ENCODE measurements around the gene TRPT1. TPM values are rescaled to one million over a fixed set of nuclear protein-coding genes. Genes with fewer than 3 reads are reported as not detected.

TRPT1 gene
- total RNA-seq, 1 donor from 2014 or later = 42.2 TPM

- H3K9me3 Mint-ChIP-seq (ENCODE audit: low read depth) = peaks cover 4% of the 10 kb centered on the region
- no peak overlapping the region for H3K27ac Mint-ChIP-seq (ENCODE audit: unreplicated experiment)
- no peak for DNase-seq (ENCODE audit: low spot score)
- no peaks in the 10 kb centered on the region for H3K36me3 Mint-ChIP-seq (ENCODE audit: low read depth)
- H3K4me3 Mint-ChIP-seq (ENCODE audit: unreplicated experiment) = no peak overlapping the region
- no peaks in the 10 kb centered on the region for H3K27me3 Mint-ChIP-seq (ENCODE audit: low read depth)
- TF ChIP-seq, protein P1, sequence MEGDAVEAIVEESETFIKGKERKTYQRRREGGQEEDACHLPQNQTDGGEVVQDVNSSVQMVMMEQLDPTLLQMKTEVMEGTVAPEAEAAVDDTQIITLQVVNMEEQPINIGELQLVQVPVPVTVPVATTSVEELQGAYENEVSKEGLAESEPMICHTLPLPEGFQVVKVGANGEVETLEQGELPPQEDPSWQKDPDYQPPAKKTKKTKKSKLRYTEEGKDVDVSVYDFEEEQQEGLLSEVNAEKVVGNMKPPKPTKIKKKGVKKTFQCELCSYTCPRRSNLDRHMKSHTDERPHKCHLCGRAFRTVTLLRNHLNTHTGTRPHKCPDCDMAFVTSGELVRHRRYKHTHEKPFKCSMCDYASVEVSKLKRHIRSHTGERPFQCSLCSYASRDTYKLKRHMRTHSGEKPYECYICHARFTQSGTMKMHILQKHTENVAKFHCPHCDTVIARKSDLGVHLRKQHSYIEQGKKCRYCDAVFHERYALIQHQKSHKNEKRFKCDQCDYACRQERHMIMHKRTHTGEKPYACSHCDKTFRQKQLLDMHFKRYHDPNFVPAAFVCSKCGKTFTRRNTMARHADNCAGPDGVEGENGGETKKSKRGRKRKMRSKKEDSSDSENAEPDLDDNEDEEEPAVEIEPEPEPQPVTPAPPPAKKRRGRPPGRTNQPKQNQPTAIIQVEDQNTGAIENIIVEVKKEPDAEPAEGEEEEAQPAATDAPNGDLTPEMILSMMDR (IDR thresholded peaks at IDR 0.05) = no peak
- H3K4me1 Mint-ChIP-seq (ENCODE audit: low read depth) = peaks cover 12% of the 10 kb centered on the region
Observed at GRCh38 chr11:64176751-64177150, 49.2 kb downstream of the TRPT1 start.

Other genes starting within 250 kb of the TRPT1 start
- gene OTUB1, start 239.7 kb downstream of the TRPT1 start, total RNA-seq = 51.6 to 58.6 TPM (median 52.2 TPM) in 3 replicates
- gene FLRT1, start 190.3 kb downstream of the TRPT1 start, total RNA-seq = 0.12 to 0.31 TPM (median 0.22 TPM) in 3 replicates
- gene MACROD1, start 60.1 kb downstream of the TRPT1 start, total RNA-seq = 15.7 to 20.6 TPM (median 16.9 TPM) in 3 replicates
- 108 to 129 TPM (median 109 TPM) in 3 replicates for gene STIP1, start 40.0 kb downstream of the TRPT1 start, total RNA-seq
- 1.0 to 1.5 TPM (median 1.5 TPM) in 3 replicates for gene FERMT3, start 19.5 kb downstream of the TRPT1 start, total RNA-seq
- gene NUDT22, start 88 bp upstream of the TRPT1 start, total RNA-seq = 42.1 to 56.6 TPM (median 49.9 TPM) in 3 replicates
- 27.0 to 31.6 TPM (median 28.9 TPM) in 3 replicates for gene DNAJC4, start 4.4 kb upstream of the TRPT1 start, total RNA-seq
- gene VEGFB, start 8.4 kb upstream of the TRPT1 start, total RNA-seq = 165 to 209 TPM (median 168 TPM) in 3 replicates
- 42.1 to 54.3 TPM (median 43.0 TPM) in 3 replicates for gene FKBP2, start 14.9 kb upstream of the TRPT1 start, total RNA-seq
- gene PPP1R14B, start 20.8 kb upstream of the TRPT1 start, total RNA-seq = 280 to 358 TPM (median 322 TPM) in 3 replicates
- 35.5 to 51.4 TPM (median 47.2 TPM) in 3 replicates for gene PLCB3, start 25.3 kb upstream of the TRPT1 start, total RNA-seq
- gene BAD, start 58.5 kb upstream of the TRPT1 start, total RNA-seq = 55.5 to 58.8 TPM (median 56.8 TPM) in 3 replicates
- 57.8 to 64.8 TPM (median 59.2 TPM) in 3 replicates for gene GPR137, start 59.7 kb upstream of the TRPT1 start, total RNA-seq
- 0.22 to 0.39 TPM in 2 of 3 replicates, not detected in the other for gene KCNK4, start 65.1 kb upstream of the TRPT1 start, total RNA-seq
- 0.92 to 1.0 TPM in 2 of 3 replicates, not detected in the other for gene CATSPERZ, start 74.2 kb upstream of the TRPT1 start, total RNA-seq
- gene ESRRA, start 79.3 kb upstream of the TRPT1 start, total RNA-seq = 25.6 to 30.7 TPM (median 29.6 TPM) in 3 replicates
- gene TRMT112, start 91.4 kb upstream of the TRPT1 start, total RNA-seq = 122 to 182 TPM (median 126 TPM) in 3 replicates
- gene PRDX5, start 91.9 kb upstream of the TRPT1 start, total RNA-seq = 181 to 234 TPM (median 232 TPM) in 3 replicates
- gene CCDC88B, start 114.0 kb upstream of the TRPT1 start, total RNA-seq = 0.82 to 1.3 TPM (median 0.99 TPM) in 3 replicates
- gene RPS6KA4, start 133.0 kb upstream of the TRPT1 start, total RNA-seq = 32.7 to 43.6 TPM (median 34.9 TPM) in 3 replicates

All from chondrocyte (in vitro differentiated cells).